Bronchial epithelial cell (primary cell): ENCODE measurements around the gene ZNF888. TPM values are rescaled to one million over a fixed set of nuclear protein-coding genes. Genes with fewer than 3 reads are reported as not detected.

Experiments used
- total RNA-seq: library from RNA; depleted of rRNA; stranded (reverse); fragments of >200 nt; gene quantifications from 2 replicates; pipeline ENCODE4 v1.2.1, GENCODE V29; 2014

Gene ZNF888
- total RNA-seq, 1 donor from 2014 or later, result 9.7 TPM

Other genes starting within 250 kb of the ZNF888 start
- 10.0 TPM in 2 replicates for gene ZNF611, start 188.4 kb downstream of the ZNF888 start, total RNA-seq
- gene ZNF600, start 136.6 kb downstream of the ZNF888 start, total RNA-seq, result 9.1 and 10.0 TPM in 2 replicates
- gene ZNF28, start 101.8 kb downstream of the ZNF888 start, total RNA-seq, result 30.3 and 44.4 TPM in 2 replicates
- gene ZNF468, start 65.8 kb downstream of the ZNF888 start, total RNA-seq, result 86.9 and 132 TPM in 2 replicates
- gene ZNF320, start 25.8 kb downstream of the ZNF888 start, total RNA-seq, result 12.3 and 23.4 TPM in 2 replicates
- gene ZNF816, start 39.5 kb upstream of the ZNF888 start, total RNA-seq, result 13.3 and 24.0 TPM in 2 replicates
- not detected in 2 replicates for gene ERVV-1, start 90.5 kb upstream of the ZNF888 start, total RNA-seq
- gene ERVV-2, start 121.3 kb upstream of the ZNF888 start, total RNA-seq, result not detected in 2 replicates
- gene ZNF160, start 180.0 kb upstream of the ZNF888 start, total RNA-seq, result 17.1 and 22.8 TPM in 2 replicates
- 3.2 and 8.6 TPM in 2 replicates for gene ZNF415, start 209.5 kb upstream of the ZNF888 start, total RNA-seq
- 7.2 and 7.9 TPM in 2 replicates for gene ZNF347, start 235.6 kb upstream of the ZNF888 start, total RNA-seq